K562 (cell line): ENCODE results near the gene TMEM208. TPM values are rescaled to one million over a fixed set of nuclear protein-coding genes. Genes with fewer than 3 reads are reported as not detected.

Experiments
- CEBPZ ChIP-seq: fragments of 150-350 bp; IDR thresholded peaks from 2 replicates; pipeline ENCODE4 v1.6.1; 2014; ENCODE audit warnings: low read depth, mild to moderate bottlenecking, low read length, borderline replicate concordance
- NFRKB ChIP-seq: fragments of 450-650 bp; IDR thresholded peaks from 2 replicates; pipeline ENCODE4 v1.6.1; 2016; ENCODE audit warnings: low read depth
- PRPF4 ChIP-seq: fragments of 200-400 bp; formaldehyde crosslinking; IDR thresholded peaks from one replicate; pipeline ENCODE4 v1.6.1; 2017; ENCODE audit warnings: low read length, low read depth, mild to moderate bottlenecking; ENCODE audit not compliant: insufficient read depth, poor library complexity, severe bottlenecking
- SMARCA5 ChIP-seq: fragments of 450-650 bp; IDR thresholded peaks from 2 replicates; pipeline ENCODE4 v1.6.1; 2016
- ZNF609 ChIP-seq: sonication (generic); formaldehyde crosslinking; IDR thresholded peaks from 2 replicates; pipeline ENCODE4 v1.8.1; 2023; ENCODE audit warnings: missing genetic modification reagents, mild to moderate bottlenecking, borderline replicate concordance
- polyA plus RNA-seq, 8 experiments: library from polyadenylated mRNA; depleted of rRNA in 4 of 8; stranded (reverse) in 5 of 8; unstranded in 3 of 8; fragments of >200 nt; fragmentation: Nextera tagmentation in 2 of 8; fragmentation: Illumina TruSeq in 1 of 8; extraction: Ambion mirVana in 2 of 8; extraction: Trizol in 1 of 8; gene quantifications; 2 replicates each; pipeline versions ENCODE4 v1.2.1 to v1.2.3, GENCODE V29; 2011 to 2014; ENCODE audit warnings: inconsistent platforms in 1 of 8, missing spikeins in 1 of 8
- total RNA-seq, 7 experiments: library from RNA; depleted of rRNA in 6 of 7; stranded (reverse); fragments of >200 nt in 6 of 7; fragmentation: Illumina TruSeq in 2 of 7; extraction: Trizol in 2 of 7; gene quantifications; 2 replicates each; pipeline versions ENCODE4 v1.2.1 to v1.2.3, GENCODE V29; 2011 to 2021; ENCODE audit warnings: low replicate concordance in 1 of 7

The TMEM208 gene
- total and polyA plus RNA-seq, 9 of the 15 experiments (the other 6 are each of a cell fraction or from before 2014, with no cell fraction given), result 31.8 to 239 (median 54.3) TPM

- TF ChIP-seq CEBPZ (no peak), PRPF4 (no peak), NFRKB (no peak), ZNF609 (no peak), SMARCA5 (no peak)
Measured at GRCh38 chr16:67200491-67200890, 26.4 kb upstream of the TMEM208 start (continued).
